Stimulated activated CD8-positive, alpha-beta memory T cell treated with anti-CD3 and anti-CD28 coated beads, Interleukin-12 subunit alpha, Interleukin-12 subunit beta, amount 100 ng/mL, for 24 hours (primary cell): ENCODE measurements around the gene KCNH3.

ENCODE experiments used
- DNase-seq: peaks from one replicate; pipeline ENCODE4 v3.0.0-alpha.2; 2020; ENCODE audit errors: extremely low read depth

Gene KCNH3

DNA sequence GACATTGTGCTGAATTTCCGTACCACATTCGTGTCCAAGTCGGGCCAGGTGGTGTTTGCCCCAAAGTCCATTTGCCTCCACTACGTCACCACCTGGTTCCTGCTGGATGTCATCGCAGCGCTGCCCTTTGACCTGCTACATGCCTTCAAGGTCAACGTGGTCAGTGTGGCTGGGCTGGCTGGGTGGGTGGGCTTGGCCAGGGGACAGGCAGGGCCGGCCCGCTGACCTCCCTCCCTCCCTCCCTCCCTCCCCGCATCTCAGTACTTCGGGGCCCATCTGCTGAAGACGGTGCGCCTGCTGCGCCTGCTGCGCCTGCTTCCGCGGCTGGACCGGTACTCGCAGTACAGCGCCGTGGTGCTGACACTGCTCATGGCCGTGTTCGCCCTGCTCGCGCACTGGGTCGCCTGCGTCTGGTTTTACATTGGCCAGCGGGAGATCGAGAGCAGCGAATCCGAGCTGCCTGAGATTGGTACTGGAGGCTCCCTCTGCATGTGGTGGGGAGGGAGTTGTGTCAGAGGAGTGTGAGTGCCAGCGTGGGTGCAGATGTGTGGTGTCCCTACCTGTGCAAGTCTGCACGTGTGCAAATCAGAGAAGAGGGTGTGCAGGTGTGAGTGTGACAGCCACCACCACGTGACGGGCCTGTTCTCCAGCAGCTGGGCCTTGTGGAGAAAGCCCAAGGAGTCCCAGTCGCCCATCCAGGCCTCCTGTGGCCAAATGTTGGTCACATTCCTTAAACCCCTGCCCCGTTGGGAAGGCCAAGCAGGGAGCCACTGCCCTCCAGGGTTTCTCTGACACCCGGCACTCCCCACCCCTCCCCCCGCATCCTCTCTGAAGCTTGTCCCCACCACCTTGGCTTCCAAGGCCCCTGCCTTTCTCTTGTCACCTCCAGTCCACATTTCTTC, 5.3 kb downstream of the KCNH3 start:
- no peak for DNase-seq

DNA sequence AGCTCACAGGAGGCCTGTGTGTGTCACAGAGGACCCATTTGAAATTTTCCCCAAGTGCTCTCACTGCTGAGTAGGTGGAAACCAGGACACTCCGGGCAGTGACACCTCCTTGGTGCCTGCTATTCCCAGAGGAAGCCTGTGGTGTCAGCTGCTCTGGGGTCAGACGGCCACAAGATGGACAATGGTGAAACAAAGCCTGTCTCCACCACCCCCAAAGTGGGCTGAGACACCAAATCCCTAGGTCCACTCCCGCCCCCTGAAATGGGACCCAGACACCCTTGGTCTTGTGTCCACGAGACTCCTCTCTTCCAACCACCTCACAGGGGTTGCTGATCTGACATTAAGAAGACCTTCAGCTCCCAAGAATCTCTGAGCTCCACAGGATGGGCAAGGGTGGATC, 7.0 kb downstream of the KCNH3 start:
- DNase-seq, result no peak

DNA sequence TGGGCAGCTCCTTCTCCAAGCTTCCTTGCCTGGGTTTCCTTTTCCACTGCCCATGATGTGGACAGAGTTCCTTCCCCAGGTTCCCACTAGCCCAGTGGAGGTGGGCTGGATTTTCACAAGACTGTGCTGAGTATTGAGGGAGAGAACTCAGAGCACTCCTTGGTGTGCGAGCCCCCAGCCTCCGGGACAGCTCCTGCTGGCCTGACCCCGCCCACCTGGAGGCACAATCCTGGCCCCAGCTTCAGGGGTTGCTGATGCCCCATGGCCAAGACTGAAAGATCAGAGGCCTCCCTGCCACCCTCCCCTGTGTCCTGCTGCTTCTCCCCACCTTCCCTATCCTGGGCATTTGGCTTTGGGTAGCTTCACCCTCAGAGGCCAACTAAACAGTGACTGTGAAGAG, 7.7 kb downstream of the KCNH3 start:
- DNase-seq, result no peak

DNA sequence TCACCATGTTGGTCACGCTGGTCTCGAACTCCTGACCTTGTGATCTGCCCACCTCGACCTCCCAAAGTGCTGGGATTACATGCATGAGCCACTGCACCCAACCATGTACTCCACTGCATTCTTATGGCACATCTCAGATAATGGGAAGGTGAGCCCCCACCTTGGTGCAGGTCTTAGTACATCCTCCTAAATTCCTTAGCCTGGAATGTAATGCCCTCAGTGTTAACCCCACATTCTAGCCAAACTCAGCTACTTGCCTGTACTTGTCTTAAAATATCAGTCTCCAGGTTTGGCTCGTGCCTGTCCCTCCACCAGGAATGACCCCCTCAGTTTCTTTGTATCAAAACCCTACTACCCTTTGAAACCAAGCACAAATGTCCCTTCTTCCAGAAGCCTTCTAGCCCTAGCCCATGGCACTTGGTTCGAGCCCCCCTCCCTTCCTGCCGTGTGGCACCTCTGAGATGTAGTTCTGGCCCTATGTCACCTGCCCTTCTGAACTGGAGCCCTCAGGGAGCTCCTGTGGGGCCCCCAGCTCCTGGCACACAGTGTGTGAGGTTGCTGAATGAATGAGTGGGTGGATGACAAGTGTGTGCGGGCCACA, 8.4 kb downstream of the KCNH3 start:
- DNase-seq, result no peak

DNA sequence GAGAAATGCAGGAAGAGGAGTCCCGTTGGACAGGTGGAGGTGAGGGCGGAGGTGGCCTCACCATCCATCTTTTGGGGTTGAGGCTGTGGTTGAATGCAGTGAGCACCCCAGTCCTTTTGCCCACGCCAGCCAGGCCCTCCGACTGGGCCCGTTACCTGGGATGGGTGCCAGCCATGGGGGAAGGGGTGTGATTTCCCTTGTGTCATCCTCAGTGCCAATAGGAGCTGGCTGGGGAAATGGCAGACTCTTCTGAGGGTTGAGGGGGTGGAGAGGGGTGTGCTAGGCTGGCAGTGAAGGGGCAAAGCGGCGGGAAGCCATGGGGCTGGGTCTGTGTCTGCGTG, 9.6 kb downstream of the KCNH3 start:
- no peak for DNase-seq

DNA sequence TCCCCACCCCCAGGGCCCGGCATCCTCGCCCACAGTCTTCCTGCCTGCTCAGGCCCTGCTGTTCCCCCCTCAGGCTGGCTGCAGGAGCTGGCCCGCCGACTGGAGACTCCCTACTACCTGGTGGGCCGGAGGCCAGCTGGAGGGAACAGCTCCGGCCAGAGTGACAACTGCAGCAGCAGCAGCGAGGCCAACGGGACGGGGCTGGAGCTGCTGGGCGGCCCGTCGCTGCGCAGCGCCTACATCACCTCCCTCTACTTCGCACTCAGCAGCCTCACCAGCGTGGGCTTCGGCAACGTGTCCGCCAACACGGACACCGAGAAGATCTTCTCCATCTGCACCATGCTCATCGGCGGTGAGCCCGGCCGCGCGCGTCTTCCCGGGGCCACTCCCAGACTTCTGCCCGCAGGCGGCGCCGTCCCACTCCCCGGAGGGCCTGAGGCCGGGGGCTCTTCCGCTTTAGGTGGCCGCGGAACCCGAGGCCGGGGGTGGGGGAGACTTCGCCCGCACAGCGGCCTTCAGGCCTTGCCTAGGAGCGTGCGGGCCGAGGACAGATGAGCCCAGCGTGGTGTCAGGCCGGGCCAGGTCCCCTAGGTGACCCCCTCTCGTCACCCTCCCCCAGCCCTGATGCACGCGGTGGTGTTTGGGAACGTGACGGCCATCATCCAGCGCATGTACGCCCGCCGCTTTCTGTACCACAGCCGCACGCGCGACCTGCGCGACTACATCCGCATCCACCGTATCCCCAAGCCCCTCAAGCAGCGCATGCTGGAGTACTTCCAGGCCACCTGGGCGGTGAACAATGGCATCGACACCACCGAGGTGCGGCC, 10.2 kb downstream of the KCNH3 start:
- DNase-seq, result no peak

DNA sequence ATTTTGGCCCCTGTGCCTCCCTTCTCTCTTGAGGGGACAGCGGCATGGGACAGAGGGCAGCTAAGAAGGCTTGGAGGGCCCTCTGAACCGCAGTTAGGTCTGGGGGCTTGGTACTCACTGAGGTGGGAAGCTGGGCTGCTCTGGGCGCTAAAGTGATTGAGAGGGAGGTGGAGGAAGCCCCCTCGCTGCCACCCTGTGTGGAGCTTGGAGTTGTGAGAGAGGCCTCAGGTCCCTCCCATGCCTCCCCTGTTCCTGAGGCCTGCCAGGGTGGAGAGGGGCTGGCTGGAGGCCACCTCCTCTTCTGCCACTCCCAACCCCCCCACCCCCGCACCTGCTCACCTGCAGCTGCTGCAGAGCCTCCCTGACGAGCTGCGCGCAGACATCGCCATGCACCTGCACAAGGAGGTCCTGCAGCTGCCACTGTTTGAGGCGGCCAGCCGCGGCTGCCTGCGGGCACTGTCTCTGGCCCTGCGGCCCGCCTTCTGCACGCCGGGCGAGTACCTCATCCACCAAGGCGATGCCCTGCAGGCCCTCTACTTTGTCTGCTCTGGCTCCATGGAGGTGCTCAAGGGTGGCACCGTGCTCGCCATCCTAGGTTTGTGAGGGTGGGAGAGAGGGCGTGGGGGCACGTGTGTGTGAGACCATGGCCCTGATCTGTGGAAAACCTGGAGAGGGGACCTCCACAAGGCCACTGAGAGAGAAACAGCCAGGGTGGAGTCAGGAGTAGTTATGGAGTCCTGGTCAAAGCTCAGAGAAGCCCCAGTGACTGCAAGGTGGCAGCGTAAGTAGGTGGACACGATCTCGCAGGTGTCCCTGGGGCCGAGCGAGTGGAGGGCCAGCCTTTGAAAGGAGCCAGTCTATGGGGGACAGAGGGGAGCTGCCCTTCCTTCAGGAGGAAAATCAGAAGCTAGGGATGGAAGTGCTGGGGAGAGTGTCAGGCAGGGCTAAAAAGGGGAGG, 11.2 kb downstream of the KCNH3 start:
- no peak for DNase-seq

DNA sequence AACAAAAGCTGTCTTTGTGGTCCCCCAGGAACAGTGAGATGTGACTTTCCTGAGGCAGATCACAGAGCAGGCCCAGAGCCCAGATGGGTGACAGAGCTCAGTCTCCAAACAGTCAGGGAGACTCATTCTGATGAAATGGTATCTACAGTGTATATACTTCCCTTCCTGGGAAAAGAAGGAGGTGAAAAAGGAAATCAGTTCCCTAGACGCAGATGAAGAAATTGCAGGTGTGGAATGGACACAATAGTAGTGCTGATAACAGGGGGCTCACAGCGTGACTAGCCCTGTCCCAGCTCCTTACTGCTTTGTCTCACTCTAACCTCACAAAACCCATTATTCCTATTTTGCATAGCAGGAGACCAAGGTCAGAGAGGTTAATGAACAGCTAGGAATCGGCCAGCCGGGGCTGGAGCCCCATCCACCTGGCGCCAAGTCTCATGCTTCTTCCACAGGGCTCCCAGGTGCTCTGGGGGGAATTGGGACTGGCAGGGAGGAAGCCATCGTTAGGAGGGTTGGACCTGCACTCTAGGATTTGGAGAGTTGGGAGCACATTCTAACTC, 11.9 kb downstream of the KCNH3 start:
- no peak for DNase-seq

DNA sequence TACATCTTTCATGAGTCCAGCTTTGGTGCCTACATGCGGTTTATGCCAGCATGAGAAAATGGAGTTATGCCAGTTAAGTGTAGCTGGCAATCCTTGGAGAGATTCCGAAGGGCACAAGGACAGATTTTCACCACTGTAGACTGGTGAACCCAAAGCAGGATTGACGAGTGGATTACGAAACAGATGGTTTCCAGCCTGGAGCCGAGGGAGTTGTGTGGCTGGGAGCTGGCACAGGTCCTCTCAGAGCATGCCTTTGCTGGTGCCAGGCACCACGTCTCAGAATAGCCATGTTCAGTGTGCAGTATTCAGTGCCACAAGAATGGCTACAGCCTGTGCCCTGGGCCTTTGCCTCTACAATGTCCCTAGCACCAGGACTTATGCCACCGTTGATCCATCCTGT, 13.2 kb downstream of the KCNH3 start:
- DNase-seq, result no peak

DNA sequence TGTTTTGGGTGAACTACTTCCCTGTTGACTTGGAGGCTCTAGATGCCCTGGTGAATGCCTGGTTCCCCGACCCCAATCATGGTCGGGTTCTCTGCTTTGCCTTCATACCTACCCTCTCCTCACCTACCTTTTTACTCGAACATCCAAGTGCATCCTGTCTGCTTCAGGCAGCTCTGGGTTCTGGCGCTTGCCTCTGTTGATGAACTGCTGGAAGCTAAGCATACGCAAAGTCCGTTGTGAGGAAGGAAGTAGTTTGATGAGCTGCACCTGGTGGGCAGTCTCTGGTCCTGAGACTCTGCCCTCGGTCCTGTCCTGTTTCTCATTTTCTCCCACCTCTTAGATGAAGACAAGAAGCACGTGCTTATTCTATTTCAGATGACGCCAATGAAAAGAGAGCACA, 13.6 kb downstream of the KCNH3 start:
- DNase-seq, result no peak

DNA sequence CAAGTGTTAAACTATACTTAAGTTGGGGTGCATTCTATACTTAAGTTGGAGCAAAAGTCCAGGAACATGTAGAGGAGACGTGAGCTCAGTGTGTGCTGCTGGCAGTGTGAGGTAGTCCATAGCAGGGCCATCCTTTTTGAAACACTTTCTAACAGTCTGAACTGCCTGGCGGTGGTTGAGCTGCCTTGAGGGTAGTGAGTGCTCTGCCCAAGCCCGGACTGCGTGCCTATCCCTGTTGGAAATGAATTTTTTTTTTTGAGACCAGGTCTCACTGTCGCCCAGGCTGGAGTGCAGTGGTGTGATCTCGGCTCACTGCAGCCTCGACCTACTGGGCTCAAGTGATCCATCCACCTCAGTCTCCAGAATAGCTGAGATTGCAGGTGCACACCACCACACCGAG, 14.1 kb downstream of the KCNH3 start:
- DNase-seq, result no peak

DNA sequence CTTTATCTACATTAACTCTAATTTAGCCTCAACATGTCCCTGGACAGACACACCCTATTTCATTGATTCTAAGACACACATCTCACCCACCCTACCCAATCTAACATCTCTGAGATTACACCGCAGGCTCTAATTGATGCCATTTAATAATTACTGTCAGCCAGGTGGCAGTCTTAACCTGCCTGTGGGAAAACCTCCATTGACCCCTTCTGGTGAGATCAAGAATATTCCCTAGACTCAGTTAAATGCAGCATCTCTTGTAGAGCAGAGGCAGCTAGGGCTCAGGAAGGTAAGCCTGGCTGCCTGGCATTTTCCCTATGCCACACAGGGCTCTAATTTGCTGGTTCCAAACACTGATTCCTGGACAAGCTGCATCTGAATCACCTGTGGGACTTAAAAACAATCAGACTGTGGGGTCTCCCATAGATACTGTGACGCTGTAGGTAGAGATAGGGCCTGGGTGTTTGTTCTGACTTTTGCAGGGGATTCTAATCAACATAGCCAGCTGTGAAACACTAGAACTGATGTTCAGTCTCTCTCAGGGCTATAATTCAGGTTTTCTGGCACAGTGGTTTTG, 14.8 kb downstream of the KCNH3 start:
- no peak for DNase-seq

DNA sequence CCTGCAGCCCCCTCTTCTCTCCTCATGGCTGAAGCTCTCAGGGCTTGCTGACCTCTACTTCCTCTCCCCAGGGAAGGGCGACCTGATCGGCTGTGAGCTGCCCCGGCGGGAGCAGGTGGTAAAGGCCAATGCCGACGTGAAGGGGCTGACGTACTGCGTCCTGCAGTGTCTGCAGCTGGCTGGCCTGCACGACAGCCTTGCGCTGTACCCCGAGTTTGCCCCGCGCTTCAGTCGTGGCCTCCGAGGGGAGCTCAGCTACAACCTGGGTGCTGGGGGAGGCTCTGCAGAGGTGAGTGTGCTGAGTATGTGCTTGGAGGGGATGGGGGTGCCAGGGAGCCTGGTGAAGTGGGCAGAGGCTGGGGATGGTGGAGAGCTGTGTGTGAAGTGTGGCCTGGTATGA, 15.4 kb downstream of the KCNH3 start:
- DNase-seq, result no peak

DNA sequence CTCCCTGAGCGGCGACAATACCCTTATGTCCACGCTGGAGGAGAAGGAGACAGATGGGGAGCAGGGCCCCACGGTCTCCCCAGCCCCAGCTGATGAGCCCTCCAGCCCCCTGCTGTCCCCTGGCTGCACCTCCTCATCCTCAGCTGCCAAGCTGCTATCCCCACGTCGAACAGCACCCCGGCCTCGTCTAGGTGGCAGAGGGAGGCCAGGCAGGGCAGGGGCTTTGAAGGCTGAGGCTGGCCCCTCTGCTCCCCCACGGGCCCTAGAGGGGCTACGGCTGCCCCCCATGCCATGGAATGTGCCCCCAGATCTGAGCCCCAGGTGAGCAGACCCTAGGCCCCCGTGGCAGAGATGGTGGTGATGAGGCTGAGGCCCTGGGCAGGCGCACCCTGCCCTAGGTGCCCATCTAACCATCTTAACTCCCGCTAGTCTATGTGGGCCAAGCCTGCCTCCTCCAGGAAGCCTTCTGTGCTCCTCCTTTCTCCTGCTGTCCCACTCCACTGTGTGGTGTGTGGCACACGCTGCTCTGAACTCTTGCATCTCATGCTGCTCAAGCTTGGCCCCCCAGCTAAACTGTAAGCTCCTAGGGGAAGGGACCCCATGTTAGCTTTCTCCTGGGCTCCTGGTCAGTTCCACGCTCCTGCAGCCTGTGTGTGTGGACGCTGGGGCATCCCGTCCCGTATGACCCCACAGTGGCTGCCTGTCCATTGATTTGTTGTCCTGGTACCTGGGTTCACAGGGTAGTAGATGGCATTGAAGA, 17.0 kb downstream of the KCNH3 start:
- no peak for DNase-seq

DNA sequence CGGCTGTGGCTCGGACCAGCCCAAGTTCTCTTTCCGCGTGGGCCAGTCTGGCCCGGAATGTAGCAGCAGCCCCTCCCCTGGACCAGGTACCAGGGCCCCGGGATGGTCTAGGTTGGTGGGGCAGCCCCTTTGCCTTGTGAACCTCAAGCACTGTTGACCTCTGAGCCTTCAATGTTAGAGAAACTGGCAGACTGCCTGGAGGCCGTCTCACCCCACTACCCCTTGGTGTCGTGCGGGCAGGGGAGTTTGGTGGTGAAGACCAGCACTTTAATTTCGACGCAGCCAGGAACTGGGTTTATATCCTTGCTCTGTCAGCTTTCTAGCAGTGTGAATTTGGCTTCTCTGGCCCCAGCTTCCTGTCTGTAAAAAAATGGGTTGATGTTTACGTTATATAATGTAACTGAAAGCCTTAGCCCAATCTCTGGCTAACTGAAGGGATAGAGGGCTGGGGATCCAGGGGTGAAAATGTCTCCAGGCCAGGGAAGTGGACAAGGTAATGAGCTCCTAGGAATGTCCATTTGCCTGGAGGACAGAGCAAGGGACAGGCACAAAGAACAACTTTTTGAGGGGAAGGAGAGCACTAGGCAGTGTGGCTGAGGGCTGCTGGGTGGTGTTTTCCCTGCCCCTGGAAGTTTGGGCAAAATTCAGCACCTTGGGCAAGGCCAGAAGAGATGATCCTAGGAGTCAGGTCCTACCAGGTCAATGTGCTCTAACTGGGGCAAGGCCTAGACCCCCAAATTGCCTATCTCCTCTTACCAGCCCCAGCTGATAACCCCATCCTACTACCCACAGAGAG, 17.8 kb downstream of the KCNH3 start:
- DNase-seq, result no peak

DNA sequence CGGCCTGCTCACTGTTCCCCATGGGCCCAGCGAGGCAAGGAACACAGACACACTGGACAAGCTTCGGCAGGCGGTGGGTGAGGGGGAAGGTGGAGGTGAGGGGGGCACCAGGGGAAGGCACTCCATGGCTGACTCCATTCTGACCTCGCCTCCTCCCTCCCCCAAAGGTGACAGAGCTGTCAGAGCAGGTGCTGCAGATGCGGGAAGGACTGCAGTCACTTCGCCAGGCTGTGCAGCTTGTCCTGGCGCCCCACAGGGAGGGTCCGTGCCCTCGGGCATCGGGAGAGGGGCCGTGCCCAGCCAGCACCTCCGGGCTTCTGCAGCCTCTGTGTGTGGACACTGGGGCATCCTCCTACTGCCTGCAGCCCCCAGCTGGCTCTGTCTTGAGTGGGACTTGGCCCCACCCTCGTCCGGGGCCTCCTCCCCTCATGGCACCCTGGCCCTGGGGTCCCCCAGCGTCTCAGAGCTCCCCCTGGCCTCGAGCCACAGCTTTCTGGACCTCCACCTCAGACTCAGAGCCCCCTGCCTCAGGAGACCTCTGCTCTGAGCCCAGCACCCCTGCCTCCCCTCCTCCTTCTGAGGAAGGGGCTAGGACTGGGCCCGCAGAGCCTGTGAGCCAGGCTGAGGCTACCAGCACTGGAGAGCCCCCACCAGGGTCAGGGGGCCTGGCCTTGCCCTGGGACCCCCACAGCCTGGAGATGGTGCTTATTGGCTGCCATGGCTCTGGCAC, 18.5 kb downstream of the KCNH3 start:
- DNase-seq, result no peak

DNA sequence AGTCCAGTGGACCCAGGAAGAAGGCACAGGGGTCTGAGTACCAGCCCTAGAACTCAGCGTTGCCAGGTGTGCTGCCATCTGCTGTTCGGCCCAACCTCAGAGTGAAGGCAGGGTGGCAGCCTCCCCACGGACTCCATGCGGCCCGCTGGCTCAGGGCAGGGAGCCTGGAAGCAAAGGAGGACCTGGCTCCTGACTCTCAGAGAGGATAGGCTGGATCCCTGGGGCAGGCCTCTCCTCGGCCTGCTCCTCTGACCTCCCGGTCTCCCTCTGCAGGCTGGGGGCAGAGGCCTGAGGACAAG, 19.0 kb downstream of the KCNH3 start:
- no peak for DNase-seq

DNA sequence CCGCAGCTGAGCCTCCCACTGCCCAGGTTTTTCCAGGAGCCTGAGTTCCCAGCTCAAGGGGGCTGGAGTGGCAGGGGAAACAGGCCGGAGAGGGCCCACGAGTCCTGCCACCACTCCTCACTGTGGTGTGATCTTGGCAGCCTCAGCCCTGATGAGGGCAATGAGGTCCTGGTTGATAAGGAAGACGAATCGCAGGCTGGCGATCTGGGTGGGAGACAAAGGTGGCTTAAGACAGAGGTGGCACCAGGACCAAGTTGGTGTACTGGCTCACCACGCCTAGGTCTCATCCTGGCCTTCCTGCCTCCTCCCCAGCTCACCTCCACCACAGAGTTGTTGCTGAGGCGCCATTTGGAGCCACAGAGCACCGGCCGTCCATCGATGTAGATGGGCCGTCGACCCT, 19.7 kb downstream of the KCNH3 start:
- DNase-seq, result no peak
